ENCODE measurements around the gene OPN1SW.

The OPN1SW gene

GRCh38 chr7:128792471-128793180, 17.0 kb upstream of the OPN1SW start:
- no peak for DNase-seq

- DNase-seq: no peak
Measured at GRCh38 chr7:128791972-128792327, 16.4 kb upstream of the OPN1SW start.

GRCh38 chr7:128791121-128791971, 15.8 kb upstream of the OPN1SW start, which contains the start of gene CCDC136:
Gene CCDC136, plus strand, starts transcription at chr7:128791968. Its CDS starts 444 bp downstream, at chr7:128792412.
- peak; percentile 54 for DNase-seq

- DNase-seq: no peak
Measured at GRCh38 chr7:128790315-128791041, 14.9 kb upstream of the OPN1SW start.

- DNase-seq: no peak
Measured at GRCh38 chr7:128788446-128789412, 13.1 kb upstream of the OPN1SW start.

- no peak for DNase-seq
Measured at GRCh38 chr7:128785738-128786137, 10.1 kb upstream of the OPN1SW start.

- no peak for DNase-seq
Measured at GRCh38 chr7:128783143-128783861, 7.7 kb upstream of the OPN1SW start.

GRCh38 chr7:128781851-128782250, 6.3 kb upstream of the OPN1SW start:
- DNase-seq: no peak

GRCh38 chr7:128781126-128781525, 5.5 kb upstream of the OPN1SW start:
- DNase-seq: no peak

- no peak for DNase-seq
Measured at GRCh38 chr7:128778946-128779345, 3.4 kb upstream of the OPN1SW start.

GRCh38 chr7:128777156-128778123, 1.8 kb upstream of the OPN1SW start:
- no peak for DNase-seq

GRCh38 chr7:128774921-128775320, 673 bp downstream of the OPN1SW start:
- no peak for DNase-seq

- no peak for DNase-seq
Measured at GRCh38 chr7:128774029-128774689, 1.4 kb downstream of the OPN1SW start.

- no peak for DNase-seq
Measured at GRCh38 chr7:128773604-128774003, 2.0 kb downstream of the OPN1SW start.

- no peak for DNase-seq
Measured at GRCh38 chr7:128770233-128770632, 5.4 kb downstream of the OPN1SW start.

GRCh38 chr7:128767475-128768110, 8.0 kb downstream of the OPN1SW start:
- no peak for DNase-seq

- no peak for DNase-seq
Measured at GRCh38 chr7:128763541-128763940, 12.1 kb downstream of the OPN1SW start.

GRCh38 chr7:128759242-128759641, 16.4 kb downstream of the OPN1SW start:
- DNase-seq: no peak

GRCh38 chr7:128758553-128758952, 17.0 kb downstream of the OPN1SW start:
- no peak for DNase-seq

Measured in NCI-H1105 treated with DMSO at 0.1 percent for 48 hours (cell line).